Right renal cortex interstitium (tissue), 3 donors: Measurements from ENCODE around the gene IGFALS. TPM values are rescaled to one million over a fixed set of nuclear protein-coding genes. Genes with fewer than 3 reads are reported as not detected.

Source experiments
- DNase-seq, 3 donors: peaks; one replicate each; pipeline ENCODE4 v3.0.0-alpha.2; 2013; ENCODE audit warnings: low read depth in 3 of 3, low spot score in 2 of 3
- polyA plus RNA-seq, 3 donors: library from polyadenylated mRNA; unstranded; fragments of 120-200 nt; gene quantifications; one replicate each; pipeline ENCODE4 v1.2.1, GENCODE V29; 2013; ENCODE audit not compliant: insufficient read length in 3 of 3

IGFALS gene
- polyA plus RNA-seq, 3 donors: 1.3 to 2.0 (median 2.0) TPM

DNA sequence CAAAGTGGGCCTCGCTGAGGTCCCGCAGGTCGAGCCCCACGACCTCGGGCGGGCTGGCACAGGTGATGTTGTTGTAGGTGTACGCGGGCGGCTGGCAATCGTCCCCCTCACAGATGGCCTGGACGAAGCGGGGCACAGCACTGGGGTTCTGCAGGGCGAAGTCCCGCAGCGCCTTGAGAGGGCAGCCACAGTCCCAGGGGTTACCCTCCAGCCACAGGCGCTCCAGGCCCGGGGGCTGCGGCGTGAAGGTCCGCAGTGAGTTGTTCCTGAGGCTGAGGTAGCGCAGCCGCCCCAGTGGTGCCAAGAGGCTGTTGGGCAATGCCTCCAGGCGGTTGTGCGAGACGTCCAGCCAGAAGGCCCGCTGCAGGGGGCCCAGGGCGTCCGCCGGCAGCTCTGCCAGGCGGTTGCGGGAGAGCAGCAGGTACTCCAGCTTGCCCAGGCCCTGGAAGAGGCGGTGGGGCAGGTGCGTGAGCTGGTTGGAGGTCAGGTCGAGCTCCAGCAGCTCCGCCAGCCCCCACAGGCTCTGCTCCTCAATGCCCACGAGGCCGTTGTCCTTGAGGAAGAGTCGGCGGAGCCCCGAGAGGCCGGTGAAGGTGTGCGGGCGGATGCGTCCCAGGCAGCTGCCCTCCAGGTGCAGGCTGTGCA lies 2.8 kb downstream of the IGFALS start:
- DNase-seq: no peak

DNA sequence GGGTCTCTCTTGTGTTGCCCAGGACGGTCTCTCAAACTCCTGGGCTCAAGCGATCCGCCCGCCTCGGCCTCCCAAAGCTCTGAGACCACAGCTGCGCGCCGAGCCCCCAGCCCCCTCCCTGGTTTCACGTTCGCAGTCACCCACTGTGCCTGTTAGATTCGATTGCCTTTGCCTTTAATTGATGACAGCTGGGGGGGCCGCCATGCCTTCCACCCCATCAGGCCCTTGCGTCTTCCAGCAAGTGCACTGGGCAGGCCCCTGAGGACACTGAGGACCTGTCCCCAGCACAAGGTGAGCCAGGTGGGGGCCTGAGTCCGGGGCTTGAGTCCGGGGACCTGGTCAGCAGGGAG lies 3.3 kb downstream of the IGFALS start:
- no peak for DNase-seq

DNA sequence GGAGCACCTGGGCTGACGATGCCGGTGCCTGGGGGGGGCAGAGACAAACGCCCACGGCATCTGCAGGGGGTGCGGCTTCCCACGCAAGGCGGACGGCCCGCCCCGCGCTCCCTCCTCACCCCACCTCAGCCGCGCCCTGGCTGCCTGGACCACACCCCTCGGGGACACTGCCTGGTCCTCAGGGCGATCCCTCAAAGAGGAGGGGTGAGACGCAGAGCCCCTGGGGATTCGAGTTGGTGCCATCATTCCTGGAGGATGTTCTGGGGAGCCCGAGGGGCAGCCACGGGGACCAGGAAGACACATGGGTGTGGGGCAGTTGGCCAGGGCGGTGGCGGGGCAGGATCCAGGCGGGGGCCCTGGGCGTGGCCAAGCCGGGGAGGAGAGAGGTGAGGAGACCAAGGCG lies 3.9 kb downstream of the IGFALS start:
- no peak for DNase-seq

DNA sequence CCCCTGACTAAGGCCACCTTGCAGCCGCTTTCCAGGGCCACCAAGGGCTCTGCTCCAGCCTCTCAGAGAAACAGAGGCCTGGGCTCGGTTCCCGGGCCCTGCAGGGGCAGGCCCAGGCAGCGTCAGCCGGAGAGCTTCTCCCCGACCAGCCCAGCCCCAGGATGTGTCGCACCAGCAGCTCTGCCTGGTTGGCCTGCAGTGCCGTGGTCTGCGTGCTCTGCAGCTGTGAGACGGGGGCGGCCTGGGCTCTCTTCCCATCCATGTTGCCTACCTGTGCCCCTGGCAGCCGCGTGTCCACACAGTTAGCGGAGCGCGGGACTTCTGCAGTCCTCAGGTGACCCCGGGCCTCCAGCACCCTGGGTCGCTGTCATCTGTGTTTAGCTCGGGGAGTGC lies 4.8 kb downstream of the IGFALS start:
- no peak for DNase-seq

DNA sequence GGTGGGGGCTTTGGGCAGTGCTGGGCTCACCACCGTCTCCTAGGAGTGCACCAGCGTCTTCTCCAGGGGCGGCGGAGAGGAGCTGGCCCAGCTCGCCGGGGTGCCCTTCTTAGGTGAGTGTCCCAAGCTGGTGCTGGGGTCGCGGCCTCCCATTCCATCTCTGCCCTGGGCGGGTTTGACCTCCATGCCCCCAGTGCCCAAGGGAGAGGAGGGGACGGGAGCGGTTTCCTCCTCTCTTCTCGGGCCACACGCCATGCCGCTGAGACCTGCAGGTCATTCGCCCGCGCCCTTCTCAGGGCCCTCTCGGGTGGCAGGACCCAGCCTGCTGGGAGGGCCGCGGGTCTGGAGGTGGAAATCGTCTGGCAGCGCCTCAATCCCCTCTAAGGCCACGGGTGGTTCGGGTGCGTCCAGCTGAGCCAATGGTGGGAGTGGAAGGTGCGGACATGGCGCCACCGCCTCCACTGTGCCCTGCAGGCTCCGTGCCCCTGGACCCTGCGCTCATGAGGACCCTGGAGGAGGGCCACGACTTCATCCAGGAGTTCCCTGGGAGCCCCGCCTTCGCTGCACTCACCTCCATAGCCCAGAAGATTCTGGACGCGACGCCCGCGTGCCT lies 5.3 kb downstream of the IGFALS start:
- no peak for DNase-seq

DNA sequence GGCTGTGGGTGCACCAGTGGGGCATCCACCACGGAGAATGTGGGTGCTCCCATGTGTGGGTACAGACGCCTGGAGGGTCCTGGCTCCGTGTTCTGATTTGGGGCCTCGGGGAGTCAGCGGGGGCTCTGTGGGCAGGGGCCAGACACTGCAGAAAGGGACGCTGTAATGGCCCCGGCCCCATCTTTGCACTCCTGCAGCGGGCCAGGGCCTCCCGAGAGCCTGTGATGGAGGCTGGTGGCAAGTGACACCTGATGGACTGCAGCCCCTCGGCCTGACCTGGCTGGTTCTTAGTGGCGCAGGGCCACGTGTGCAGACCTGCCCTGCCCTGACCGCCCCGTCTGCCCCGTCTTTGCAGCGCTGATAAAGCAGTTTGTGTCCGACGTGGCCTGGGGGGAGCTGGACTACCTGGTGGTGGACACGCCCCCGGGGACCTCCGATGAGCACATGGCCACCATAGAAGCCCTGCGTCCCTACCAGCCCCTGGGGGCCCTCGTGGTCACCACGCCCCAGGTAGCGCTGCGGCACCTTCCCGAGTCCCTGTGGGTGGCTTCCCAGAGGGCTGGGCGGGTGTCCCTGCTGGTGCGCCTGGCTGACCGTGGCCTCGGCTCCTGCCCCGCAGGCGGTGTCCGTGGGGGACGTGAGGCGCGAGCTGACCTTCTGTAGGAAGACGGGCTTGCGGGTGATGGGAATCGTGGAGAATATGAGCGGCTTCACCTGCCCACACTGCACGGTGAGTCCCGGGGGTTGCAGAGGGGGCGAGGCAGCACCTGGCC lies 6.0 kb downstream of the IGFALS start:
- DNase-seq: no peak

DNA sequence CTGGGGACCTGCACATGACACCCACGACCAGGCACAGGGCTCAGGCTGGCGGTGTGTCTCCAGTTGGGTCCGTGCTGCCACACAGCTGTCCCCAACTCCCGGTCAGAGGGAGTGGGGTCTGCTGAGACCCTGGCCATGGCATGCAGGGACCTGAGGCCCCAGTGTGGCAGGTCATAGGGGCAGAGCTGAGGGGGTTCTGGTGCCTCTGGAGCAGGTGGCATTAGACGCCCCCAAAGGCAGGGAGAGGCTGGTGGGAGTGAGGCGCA lies 6.5 kb downstream of the IGFALS start:
- DNase-seq: no peak

DNA sequence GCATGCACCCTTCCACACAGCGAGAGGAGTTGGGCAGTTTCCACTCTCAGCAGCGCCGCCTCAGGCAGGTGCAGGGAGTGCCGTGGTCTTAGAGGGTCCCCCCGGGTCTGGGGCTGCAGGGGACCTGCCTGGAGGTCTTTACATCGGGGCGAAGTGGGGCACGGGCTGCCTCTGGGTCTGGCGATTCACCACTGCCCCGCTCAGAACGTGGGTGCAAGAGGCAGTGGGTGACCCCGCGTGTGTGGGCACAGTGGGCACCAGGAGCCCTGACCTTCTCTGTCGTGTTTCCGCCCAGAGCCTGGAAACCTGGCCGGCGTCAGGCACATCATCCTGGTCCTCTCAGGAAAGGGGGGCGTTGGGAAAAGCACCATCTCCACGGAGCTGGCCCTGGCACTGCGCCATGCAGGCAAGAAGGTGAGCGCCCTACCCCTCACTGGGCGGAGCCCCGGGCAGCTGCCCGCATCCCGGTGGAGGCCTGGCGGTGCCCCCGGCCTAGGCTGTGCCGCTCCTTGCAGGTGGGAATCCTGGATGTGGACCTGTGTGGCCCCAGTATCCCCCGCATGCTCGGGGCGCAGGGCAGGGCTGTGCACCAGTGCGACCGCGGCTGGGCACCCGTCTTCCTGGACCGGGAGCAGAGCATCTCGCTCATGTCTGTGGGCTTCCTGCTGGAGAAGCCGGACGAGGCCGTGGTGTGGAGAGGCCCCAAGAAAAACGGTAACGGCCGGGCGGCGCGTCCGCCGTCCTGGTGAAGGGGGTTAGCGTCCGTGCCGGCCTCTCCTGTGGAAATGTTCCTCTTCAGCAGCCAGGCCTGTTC lies 7.1 kb downstream of the IGFALS start:
- DNase-seq: no peak

DNA sequence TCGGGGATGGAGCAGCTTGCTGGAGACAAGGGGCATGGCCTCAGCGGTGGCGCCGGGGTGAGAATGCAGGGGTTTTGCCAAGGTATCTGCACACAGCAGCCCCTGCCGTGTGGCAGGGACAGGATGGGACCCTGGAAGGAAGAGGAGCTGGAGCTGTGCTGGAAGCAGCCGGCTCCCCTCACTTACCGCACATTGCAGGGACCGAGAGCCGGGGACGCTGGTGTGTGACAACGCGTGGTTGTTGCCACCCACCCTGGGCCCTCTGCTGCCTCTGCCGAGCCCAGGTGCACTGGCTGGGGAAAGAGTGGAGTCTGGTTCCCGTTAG lies 7.7 kb downstream of the IGFALS start:
- DNase-seq: no peak

DNA sequence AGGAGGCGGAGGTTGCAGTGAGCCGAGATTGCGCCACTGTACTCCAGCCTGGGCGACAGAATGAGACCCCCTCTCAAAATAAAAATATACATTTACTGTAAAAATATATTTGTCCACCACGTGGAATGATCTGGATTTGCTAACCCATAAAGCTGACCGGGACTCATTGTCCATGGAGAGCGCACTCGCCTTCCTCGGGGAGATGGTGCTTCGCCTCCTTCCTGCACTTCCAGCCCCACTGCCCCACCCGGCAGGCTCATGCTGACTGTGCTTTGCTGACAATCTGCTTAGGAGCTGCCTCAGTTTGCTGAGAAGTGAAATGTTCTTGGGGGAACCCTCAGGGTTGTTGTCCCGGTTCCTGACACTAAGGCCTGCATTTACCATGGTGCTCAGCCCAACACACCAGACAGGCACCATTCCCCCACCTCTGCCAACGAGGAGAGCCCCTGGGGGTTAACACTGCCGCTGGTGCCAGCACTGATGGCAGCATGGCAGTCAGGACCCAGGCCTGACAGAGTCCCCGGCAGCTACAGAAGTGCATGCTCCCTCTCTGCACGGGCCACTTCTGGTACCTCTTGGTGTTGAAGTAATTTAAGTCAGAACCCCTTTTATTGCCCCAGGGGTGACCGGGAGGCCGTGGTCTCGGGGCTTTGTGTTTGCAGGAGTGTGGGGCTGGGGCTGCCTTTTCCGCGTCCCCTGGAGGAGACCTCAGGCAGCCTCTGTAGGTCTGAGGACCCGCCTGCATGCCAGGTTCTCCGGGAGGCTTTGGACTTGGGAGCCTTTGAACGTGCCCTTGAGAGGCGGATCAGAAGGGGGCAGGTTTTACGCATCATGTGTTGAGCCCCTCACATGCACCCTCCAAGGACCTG lies 8.3 kb downstream of the IGFALS start:
- no peak for DNase-seq

DNA sequence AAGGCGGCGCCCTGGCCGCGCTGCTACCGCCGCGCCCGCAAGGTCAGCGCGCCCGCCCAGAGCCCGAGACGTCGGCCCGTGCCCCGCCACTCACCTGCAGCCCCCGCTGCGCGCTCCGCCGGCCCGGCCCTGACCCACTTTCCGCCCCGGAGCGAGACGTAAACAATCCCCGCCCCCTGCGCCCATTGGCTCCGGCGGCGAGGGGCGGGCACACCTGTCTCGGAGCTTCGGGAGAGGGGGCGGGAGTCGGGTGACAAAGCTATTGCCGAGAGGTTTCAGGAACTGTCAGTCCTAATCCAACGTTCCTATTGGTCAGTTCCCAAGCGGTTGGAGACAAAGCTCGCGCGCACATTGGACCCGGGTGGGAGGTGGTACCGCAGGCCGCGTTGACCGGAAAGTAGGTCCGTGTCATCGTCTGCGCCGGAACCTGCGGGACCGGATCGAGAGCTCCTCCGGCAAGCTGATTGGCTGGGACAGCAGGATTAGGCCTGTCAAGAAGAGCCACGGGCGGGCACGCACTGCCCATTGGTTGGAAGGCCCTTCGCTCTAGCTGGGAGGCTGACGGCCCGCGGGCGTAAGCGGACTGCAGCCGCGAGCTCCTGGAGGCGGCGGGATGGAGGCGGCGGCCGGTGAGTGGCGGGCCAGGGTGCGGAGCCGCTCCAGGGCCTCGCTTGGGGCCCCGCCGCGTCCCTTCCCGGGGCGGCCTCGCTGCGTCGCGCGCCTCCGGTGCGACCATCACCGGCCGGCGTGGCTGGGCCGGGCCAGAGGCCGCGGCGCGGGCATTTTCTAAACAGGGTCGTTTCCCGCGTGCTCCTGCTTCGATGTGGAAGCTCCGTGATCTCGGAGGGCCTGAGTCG lies 10.9 kb downstream of the IGFALS start, which contains the start of the genes NUBP2 and SPSB3:
Gene NUBP2, plus strand, starts transcription at position 553 of the 857 bp plus-strand sequence. Its CDS starts 61 bp downstream, at position 614.
Gene SPSB3, minus strand, starts transcription at position 164 of the 857 bp plus-strand sequence. CDS start 1,088 bp downstream, outside the sequence.
- DNase-seq: peak; percentile 97 to 100 (median 99)

DNA sequence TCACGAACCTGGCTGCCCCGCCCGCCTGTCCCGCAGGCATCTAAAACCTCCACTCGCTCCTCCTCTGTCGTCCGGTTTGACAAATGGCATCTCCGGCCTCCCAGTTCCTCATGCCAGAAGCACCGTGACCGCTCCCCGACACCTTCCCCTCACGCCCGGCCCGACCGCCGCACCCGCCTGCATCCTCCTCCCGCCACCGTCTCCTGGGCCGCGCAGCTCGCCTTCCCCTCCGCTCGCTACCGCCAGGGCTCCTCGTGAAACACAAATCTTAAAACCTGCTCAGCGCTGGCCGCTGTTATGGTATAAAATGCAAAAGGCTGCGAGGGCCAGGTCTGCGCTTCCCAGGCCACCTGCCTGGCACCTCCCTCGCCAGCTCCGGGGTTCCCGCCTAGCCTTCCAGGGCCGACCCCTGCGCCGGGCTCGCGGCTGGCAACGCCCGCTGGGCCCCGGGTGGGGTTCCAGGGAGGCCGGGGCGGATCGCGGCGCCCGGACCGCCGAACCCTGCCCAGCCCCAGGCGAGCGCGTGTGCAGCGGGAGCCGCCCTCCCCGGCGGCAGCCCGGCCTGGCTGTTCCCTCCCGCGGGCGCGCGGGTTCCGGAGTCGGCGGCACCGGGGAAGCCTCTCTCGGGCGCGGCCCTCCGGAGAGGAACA lies 11.6 kb downstream of the IGFALS start:
- DNase-seq: no peak

DNA sequence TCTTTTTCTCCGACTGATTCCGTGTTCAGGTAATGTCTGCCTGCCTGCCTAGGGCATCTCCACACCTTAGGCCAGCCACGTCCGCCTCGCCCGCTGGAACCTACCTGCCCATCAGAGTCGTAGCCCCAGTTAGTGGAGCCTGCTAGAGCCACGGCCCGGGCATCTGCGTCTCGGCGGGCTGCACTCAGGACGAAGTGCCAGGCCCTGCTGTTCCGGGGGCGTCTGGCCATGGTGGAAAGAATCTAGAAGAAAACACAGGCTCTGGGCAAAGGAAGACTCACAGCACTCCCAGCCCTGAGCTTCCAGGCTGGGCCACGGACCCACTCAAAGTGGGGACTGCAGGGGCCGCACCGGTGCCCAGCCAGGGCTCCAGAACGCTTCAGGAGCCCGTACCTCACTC lies 12.3 kb downstream of the IGFALS start:
- no peak for DNase-seq

DNA sequence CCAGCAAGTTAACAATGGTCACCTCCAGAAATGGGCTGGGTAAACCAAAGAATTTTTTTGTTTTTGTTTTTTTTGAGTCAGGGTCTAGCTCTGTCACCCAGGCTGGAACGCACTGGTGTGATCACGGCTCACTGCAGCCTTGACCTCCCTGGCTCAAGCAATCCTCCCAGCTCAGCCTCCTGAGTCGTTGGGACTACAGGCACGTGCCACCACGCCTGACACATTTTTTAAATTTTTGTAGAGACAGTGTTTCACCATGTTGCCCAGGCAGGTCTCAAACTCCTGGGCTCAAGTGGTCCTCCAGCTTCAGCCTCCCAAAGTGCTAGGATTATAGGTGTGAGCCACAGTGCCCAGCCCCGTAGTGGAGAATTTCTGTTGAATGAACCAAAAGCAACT lies 12.8 kb downstream of the IGFALS start:
- DNase-seq: no peak

DNA sequence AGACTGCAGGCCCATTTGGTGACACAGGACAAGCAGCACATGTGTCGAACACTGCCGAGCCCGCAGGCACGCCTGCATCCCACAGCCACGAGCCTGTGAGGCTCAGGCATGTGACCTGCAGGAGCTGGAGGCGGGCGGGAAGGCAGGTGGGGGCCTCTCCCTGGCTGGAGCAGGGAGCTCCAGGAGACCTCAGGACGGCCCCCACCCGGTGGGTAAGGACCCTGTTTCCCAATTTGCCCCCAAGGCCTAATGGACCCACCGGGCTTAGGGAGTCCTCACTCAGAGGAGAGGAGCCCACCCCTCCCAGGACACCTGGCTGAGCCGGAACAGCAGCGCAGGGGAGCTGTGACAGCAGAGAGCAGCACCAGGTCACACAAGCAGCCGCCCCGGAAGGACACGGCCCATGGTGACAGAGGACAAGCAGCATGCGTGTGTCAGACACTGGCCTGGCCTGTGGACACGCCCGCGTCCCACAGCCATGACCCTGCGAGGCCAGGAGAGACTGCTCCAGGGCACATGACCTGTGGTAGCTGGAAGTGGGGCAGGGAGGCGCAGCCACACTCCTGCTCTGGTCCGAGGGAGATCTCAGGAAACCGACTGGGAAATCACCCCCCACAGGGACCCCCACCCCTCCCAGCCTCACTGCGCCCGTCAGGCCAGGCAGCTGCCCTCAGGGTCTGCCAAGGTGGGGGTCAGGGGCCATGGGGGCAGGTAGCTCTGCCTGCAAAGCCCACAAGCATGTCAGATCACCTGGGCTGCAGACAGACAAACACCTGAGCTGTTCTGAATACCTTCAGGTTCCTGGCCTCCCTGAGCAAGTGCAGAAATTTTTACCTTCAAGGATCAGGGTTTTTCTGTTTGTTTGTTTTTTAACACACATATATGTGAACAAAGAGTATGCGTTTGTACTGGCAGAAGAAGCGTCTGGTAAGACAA lies 13.5 kb downstream of the IGFALS start:
- DNase-seq: no peak

DNA sequence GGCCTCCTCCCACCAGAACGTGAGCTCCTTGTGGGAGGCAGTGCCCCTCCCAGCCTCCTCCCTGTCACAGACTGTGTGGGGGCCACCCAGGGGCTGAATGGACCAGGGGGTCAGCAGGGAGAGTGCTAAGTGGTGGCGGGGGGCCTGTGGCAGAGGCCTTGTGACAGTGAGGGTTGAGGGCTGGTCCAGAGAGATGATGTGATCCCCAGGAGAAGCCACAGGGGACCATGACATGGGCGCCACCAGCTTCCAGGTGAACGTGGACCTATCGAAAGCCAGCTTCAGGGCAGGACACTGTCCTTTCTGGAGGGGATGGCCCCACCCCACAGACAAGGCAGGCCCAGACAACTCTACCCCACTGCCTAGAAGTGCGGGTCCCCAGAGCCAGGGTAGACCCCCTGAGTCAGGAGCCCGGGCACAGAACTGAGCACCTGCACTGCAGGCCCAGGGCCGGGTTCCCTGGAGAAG lies 14.2 kb downstream of the IGFALS start:
- DNase-seq: no peak

DNA sequence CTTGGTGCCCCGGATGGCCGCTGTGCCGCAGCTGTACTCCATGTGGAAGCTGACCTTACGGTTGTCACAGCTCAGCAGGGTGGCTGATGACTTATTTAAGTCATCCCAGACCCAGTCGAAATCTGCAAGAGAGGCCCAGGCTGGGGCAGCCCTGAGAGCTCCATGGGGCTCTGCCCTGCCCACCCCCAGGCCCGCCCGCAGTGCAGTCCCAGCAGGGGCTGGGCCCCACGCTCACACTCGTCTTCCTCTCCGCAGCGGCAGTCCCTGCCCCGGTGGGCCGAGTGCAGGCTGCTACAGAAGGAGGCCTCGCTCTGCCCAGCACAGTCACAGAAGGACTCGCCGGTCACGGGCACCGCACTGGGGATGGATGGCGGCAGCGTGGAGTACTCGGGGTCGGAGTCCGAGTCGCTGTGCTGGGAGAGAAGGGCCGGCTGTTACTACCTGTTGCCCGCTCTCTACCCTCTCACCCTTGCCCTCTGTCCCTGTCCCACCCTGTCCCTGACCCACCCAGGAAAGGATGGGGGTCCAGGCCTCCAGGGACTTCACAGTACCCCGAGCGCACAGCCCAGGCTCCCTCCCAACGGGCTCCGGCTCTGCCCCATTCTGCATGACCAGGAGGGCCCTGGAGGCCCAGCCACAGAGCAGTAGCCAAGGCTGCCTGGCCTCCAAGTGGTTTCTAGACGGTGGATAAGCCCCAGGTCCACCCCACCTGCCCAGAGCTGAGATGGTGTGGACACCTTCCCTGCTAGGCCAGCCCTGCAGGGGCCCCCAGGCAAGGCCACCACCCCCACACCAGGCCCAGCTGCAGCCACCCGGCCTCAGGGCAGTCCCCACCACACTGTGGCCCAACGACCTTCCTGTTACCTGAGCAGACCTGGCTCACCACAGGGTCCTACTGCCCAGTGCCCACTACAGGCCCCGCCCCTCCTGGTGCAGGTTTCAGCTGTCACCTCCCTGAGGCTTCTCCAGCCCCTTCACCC lies 15.0 kb downstream of the IGFALS start:
- DNase-seq: no peak
